BJ (cell line): Measurements from ENCODE around the gene NPSR1. TPM values are rescaled to one million over a fixed set of nuclear protein-coding genes. Genes with fewer than 3 reads are reported as not detected.
A peak's percentile ranks its signal among the peaks of the same experiment; 100 is the strongest.

ENCODE experiments used
- CTCF ChIA-PET: fragments of 350-600 bp; formaldehyde crosslinking; extraction: SDS; loops from one replicate; lab custom pipeline; 2021; ENCODE audit warnings: antibody characterized with exemption, inconsistent platforms; lab: Yijun Ruan, JAX
- POLR2A ChIA-PET: fragments of 300-600 bp; sonication (Branson Sonifier 250); formaldehyde crosslinking; extraction: SDS; loops from one replicate; lab custom pipeline; 2021; ENCODE audit warnings: antibody characterized with exemption; lab: Charles Lee
- DNase-seq: peaks from one replicate; pipeline ENCODE4 v3.0.0-alpha.2; 2011; ENCODE audit warnings: low read depth
- H3K27me3 ChIP-seq: 2 replicates; pipeline ENCODE4 v1.6.0; 2011; ENCODE audit warnings: low read length; ENCODE audit not compliant: control insufficient read depth, insufficient read depth
- H3K36me3 ChIP-seq: 2 replicates; pipeline ENCODE4 v1.5.1; 2011; ENCODE audit warnings: low read length; ENCODE audit not compliant: control insufficient read depth, insufficient read depth
- H3K4me3 ChIP-seq: 2 replicates; pipeline ENCODE4 v1.5.1; 2011; ENCODE audit warnings: low read depth, mild to moderate bottlenecking, control low read depth, low read length
- CTCF ChIP-seq: IDR thresholded peaks from 2 replicates; pipeline ENCODE4 v1.5.1; 2011; ENCODE audit warnings: low read depth, mild to moderate bottlenecking, control low read depth, inconsistent platforms, low read length, moderate library complexity; ENCODE audit not compliant: insufficient read depth
- polyA plus RNA-seq: library from polyadenylated mRNA; depleted of rRNA; stranded (reverse); fragments of >200 nt; gene quantifications from 2 replicates; pipeline ENCODE4 v1.2.3, GENCODE V29; 2011

The NPSR1 gene
- polyA plus RNA-seq, 1 experiment, result not detected

GRCh38 chr7:34821932-34822558, 164.0 kb downstream of the NPSR1 start:
- no peak for TF ChIP-seq CTCF
- ChIA-PET POLR2A (no interaction called here), CTCF (interaction anchor here (0.9 to 1.3 kb wide), 5 partner anchors 13 to 216 kb away, joined by 3 read pairs; no protein-coding TSS in a partner anchor)
- no peaks in the 10 kb centered on the region for H3K36me3 ChIP-seq
- no peak overlapping the region for H3K4me3 ChIP-seq
- no peaks in the 10 kb centered on the region for H3K27me3 ChIP-seq
- no peak for DNase-seq

- CTCF ChIA-PET, result interaction anchor here (0.7 to 2.1 kb wide), 9 partner anchors 13 to 503 kb away, joined by 3 to 15 read pairs (median 4); no protein-coding TSS in a partner anchor
- POLR2A ChIA-PET, result no interaction called here
- TF ChIP-seq CTCF, result peak; percentile 90
These were observed 165.7 kb downstream of the NPSR1 start for GRCh38 chr7:34823650-34824258.

GRCh38 chr7:34825221-34825620, 167.2 kb downstream of the NPSR1 start:
- DNase-seq, result no peak
- H3K4me3 ChIP-seq, result no peak overlapping the region

More at GRCh38 chr7:34823650-34824258, 165.7 kb downstream of the NPSR1 start:
- no peak for DNase-seq
- H3K36me3 ChIP-seq, result no peaks in the 10 kb centered on the region
- no peak overlapping the region for H3K4me3 ChIP-seq
- no peaks in the 10 kb centered on the region for H3K27me3 ChIP-seq

GRCh38 chr7:34830390-34830789, 172.4 kb downstream of the NPSR1 start:
- no peaks in the 10 kb centered on the region for H3K36me3 ChIP-seq
- H3K4me3 ChIP-seq, result no peak overlapping the region
- ChIA-PET CTCF (interaction anchor here (1.0 kb wide), 1 partner anchor 99 kb away, joined by 3 read pairs; no protein-coding TSS in a partner anchor), POLR2A (no interaction called here)
- DNase-seq, result no peak
- no peak for TF ChIP-seq CTCF
- H3K27me3 ChIP-seq, result no peaks in the 10 kb centered on the region; the same call in 1 of the 2 replicates

More at GRCh38 chr7:34825221-34825620, 167.2 kb downstream of the NPSR1 start:
- CTCF ChIA-PET, result interaction anchor here (2.1 kb wide), 2 partner anchors 12 to 14 kb away, joined by 6 to 15 read pairs; no protein-coding TSS in a partner anchor
- POLR2A ChIA-PET, result no interaction called here
- no peaks in the 10 kb centered on the region; the same call in 1 of the 2 replicates for H3K27me3 ChIP-seq
- no peaks in the 10 kb centered on the region for H3K36me3 ChIP-seq
- TF ChIP-seq CTCF, result no peak

- Histone ChIP-seq H3K4me3 (no peak overlapping the region), H3K36me3 (no peaks in the 10 kb centered on the region), H3K27me3 (no peaks in the 10 kb centered on the region; the same call in 1 of the 2 replicates)
- no peak for DNase-seq
- TF ChIP-seq CTCF, result no peak
- POLR2A ChIA-PET, result no interaction called here
- CTCF ChIA-PET, result no interaction called here
These were observed 173.4 kb downstream of the NPSR1 start for GRCh38 chr7:34831436-34831835.
